Uterus (tissue), 4 donors: ENCODE measurements around the gene PLXNC1. TPM values are rescaled to one million over a fixed set of nuclear protein-coding genes. Genes with fewer than 3 reads are reported as not detected.

Source experiments
- DNase-seq, 2 donors: peaks; one replicate each; pipeline ENCODE4 v3.0.0-alpha.2; 2019 to 2020
- H3K27ac ChIP-seq, 2 donors: fragments of 200-600 bp; sonication (generic); 1 replicate in 1 of 2; 2 replicates in 1 of 2; pipeline ENCODE4 v1.5.1; 2016 to 2018
- H3K27me3 ChIP-seq, 2 donors: fragments of 200-600 bp; sonication (generic); one replicate each; pipeline ENCODE4 v1.5.1; 2018 to 2019; ENCODE audit warnings: control low read depth in 1 of 2
- H3K36me3 ChIP-seq, 2 donors: fragments of 200-600 bp; sonication (generic); one replicate each; pipeline ENCODE4 v1.5.1; 2019; ENCODE audit warnings: control low read depth in 1 of 2
- H3K4me1 ChIP-seq, 2 donors: fragments of 200-600 bp; sonication (generic); one replicate each; pipeline ENCODE4 v1.5.1; 2018 to 2019; ENCODE audit warnings: control low read depth in 1 of 2
- H3K4me3 ChIP-seq, 2 donors: fragments of 200-600 bp; sonication (generic); 1 replicate in 1 of 2; 2 replicates in 1 of 2; pipeline ENCODE4 v1.5.1; 2018 to 2019; ENCODE audit warnings: mild to moderate bottlenecking in 1 of 2
- H3K9me3 ChIP-seq, 2 donors: fragments of 200-600 bp; sonication (generic); one replicate each; pipeline ENCODE4 v1.5.1; 2019; ENCODE audit warnings: control low read depth in 1 of 2
- CTCF ChIP-seq, 4 experiments: fragments of 200-600 bp in 2 of 4; fragments of 450-650 bp in 2 of 4; sonication (generic) in 2 of 4; IDR thresholded peaks; one replicate each; pipeline ENCODE4 v1.5.1; 2016 to 2019; ENCODE audit warnings: antibody characterized with exemption in 4 of 4, mild to moderate bottlenecking in 2 of 4, moderate library complexity in 1 of 4
- POLR2A ChIP-seq, 2 donors: fragments of 450-650 bp; IDR thresholded peaks; one replicate each; pipeline ENCODE4 v1.6.1; 2016; ENCODE audit warnings: antibody characterized with exemption in 2 of 2, mild to moderate bottlenecking in 1 of 2, moderate library complexity in 1 of 2
- intact Hi-C: fragments of 100-400 bp; cut with DNase I; formaldehyde crosslinking; loops from one replicate; pipeline ENCODE4 v1.15.1; 2023; ENCODE audit warnings: low total_unique reads
- total RNA-seq, 4 donors: library from RNA; depleted of rRNA in 3 of 4; stranded (reverse); fragments of >200 nt in 3 of 4; gene quantifications; one replicate each; pipeline versions ENCODE4 v1.1.0 to v1.2.4, GENCODE V29; 2014 to 2023
- donor health status: DM: yes; HTN: yes; CAD: no.

The PLXNC1 gene
- total RNA-seq, 4 donors from 2014 or later: 11.6 to 23.8 (median 16.3) TPM

- intact Hi-C loops: no loop called here
- TF ChIP-seq POLR2A (IDR thresholded peaks at IDR 0.05) (no peak), CTCF (IDR thresholded peaks at IDR 0.05) (no peak)
Measured at GRCh38 chr12:94167756-94168416, 19.5 kb downstream of the PLXNC1 start.

GRCh38 chr12:94169495-94169894 is 21.1 kb downstream of the PLXNC1 start:
- Histone ChIP-seq H3K27me3 (no peaks in the 10 kb centered on the region), H3K36me3 (no peaks in the 10 kb centered on the region), H3K4me1 (no peaks in the 10 kb centered on the region), H3K4me3 (no peak overlapping the region), H3K27ac (no peak overlapping the region), H3K9me3 (no peaks in the 10 kb centered on the region)
- intact Hi-C loops: no loop called here
- no peak for DNase-seq
- TF ChIP-seq POLR2A (IDR thresholded peaks at IDR 0.05) (no peak), CTCF (IDR thresholded peaks at IDR 0.05) (no peak)

More at GRCh38 chr12:94167756-94168416, 19.5 kb downstream of the PLXNC1 start:
- Histone ChIP-seq H3K27ac (no peak overlapping the region), H3K4me1 (no peaks in the 10 kb centered on the region), H3K4me3 (no peak overlapping the region), H3K9me3 (no peaks in the 10 kb centered on the region), H3K27me3 (no peaks in the 10 kb centered on the region), H3K36me3 (no peaks in the 10 kb centered on the region)
- DNase-seq: no peak

GRCh38 chr12:94169966-94170689 is 21.8 kb downstream of the PLXNC1 start:
- H3K36me3 ChIP-seq: no peaks in the 10 kb centered on the region
- DNase-seq: no peak
- TF ChIP-seq CTCF (IDR thresholded peaks at IDR 0.05) (no peak), POLR2A (IDR thresholded peaks at IDR 0.05) (no peak)
- intact Hi-C loops: no loop called here
- H3K4me3 ChIP-seq: no peak overlapping the region
- H3K9me3 ChIP-seq: no peaks in the 10 kb centered on the region
- H3K4me1 ChIP-seq: no peaks in the 10 kb centered on the region
- no peaks in the 10 kb centered on the region for H3K27me3 ChIP-seq
- H3K27ac ChIP-seq: no peak overlapping the region

- H3K4me1 ChIP-seq: no peaks in the 10 kb centered on the region
- H3K36me3 ChIP-seq: no peaks in the 10 kb centered on the region
Measured at GRCh38 chr12:94170690-94171594, 22.6 kb downstream of the PLXNC1 start.

More at GRCh38 chr12:94170690-94171594, 22.6 kb downstream of the PLXNC1 start:
- H3K27me3 ChIP-seq: no peaks in the 10 kb centered on the region
- H3K27ac ChIP-seq: no peak overlapping the region
- DNase-seq: no peak
- no peak overlapping the region for H3K4me3 ChIP-seq
- TF ChIP-seq POLR2A (IDR thresholded peaks at IDR 0.05) (no peak), CTCF (IDR thresholded peaks at IDR 0.05) (no peak)
- no peaks in the 10 kb centered on the region for H3K9me3 ChIP-seq
- intact Hi-C loops: no loop called here
